Aorta (tissue), 5 donors: ENCODE measurements around the gene SRSF2. TPM values are rescaled to one million over a fixed set of nuclear protein-coding genes. Genes with fewer than 3 reads are reported as not detected.
"Not testable (repeated sequence)": the region's sequence is repeated elsewhere in the genome, so short reads cannot be mapped to it uniquely, and the experiment has no call there.

Source experiments
- ATAC-seq: fragments of 200-7000 bp; cut with Tn5 transposase; one replicate; pipeline ENCODE4 v1.9.1; 2022; ENCODE audit warnings: moderate library complexity; ENCODE audit not compliant: low FRiP score
- DNase-seq, 2 donors: peaks; one replicate each; pipeline ENCODE4 v3.0.0-alpha.2; 2020
- H3K27ac ChIP-seq, 2 donors: one replicate each; pipeline ENCODE4 v1.5.1; 2013; ENCODE audit warnings: low read length in 2 of 2, mild to moderate bottlenecking in 2 of 2, moderate library complexity in 2 of 2, control low read depth in 1 of 2, inconsistent platforms in 1 of 2, low read depth in 1 of 2
- H3K27me3 ChIP-seq, 2 donors: one replicate each; pipeline ENCODE4 v1.6.1; 2013; ENCODE audit warnings: control low read depth in 1 of 2, low read length in 1 of 2, mild to moderate bottlenecking in 1 of 2, moderate library complexity in 1 of 2; ENCODE audit not compliant: insufficient read depth in 2 of 2, control insufficient read depth in 1 of 2
- H3K36me3 ChIP-seq, 2 donors: one replicate each; pipeline ENCODE4 v1.6.1; 2013; ENCODE audit warnings: control low read depth in 1 of 2, low read length in 1 of 2, mild to moderate bottlenecking in 1 of 2; ENCODE audit not compliant: insufficient read depth in 2 of 2, control insufficient read depth in 1 of 2
- H3K4me1 ChIP-seq, 2 donors: one replicate each; pipeline ENCODE4 v1.6.1; 2013; ENCODE audit warnings: low read length in 2 of 2, control low read depth in 1 of 2, mild to moderate bottlenecking in 1 of 2, moderate library complexity in 1 of 2; ENCODE audit not compliant: insufficient read depth in 2 of 2, control insufficient read depth in 1 of 2
- H3K4me3 ChIP-seq, 2 donors: one replicate each; pipeline ENCODE4 v1.5.1; 2013; ENCODE audit warnings: low read length in 2 of 2, control low read depth in 1 of 2, mild to moderate bottlenecking in 1 of 2
- H3K9me3 ChIP-seq: one replicate; pipeline ENCODE4 v1.6.1; 2013; ENCODE audit warnings: mild to moderate bottlenecking, low read length; ENCODE audit not compliant: control insufficient read depth
- whole genome bisulfite sequencing, 2 donors: extraction: QIAGEN DNeasy Blood & Tissue Kit; methylation state at CpG; one replicate each; pipeline ENCODE4 v1.1.7; 2013; 5-methylcytosine and 5-hydroxymethylcytosine counted together
- intact Hi-C, 2 donors: fragments of 100-400 bp; cut with DNase I; formaldehyde crosslinking; loops; one replicate each; pipeline versions ENCODE4 v1.14.2 to v1.15.0; 2022
- polyA plus RNA-seq, 2 donors: library from polyadenylated mRNA; stranded (reverse); fragments of 200-250 nt; gene quantifications; one replicate each; pipeline ENCODE4 v1.2.3, GENCODE V29; 2013
- total RNA-seq, 2 donors: library from RNA; stranded (reverse); fragmentation: NEBNext Ultra II Directional; extraction: Animal tissue kit (Norgen Biotek cat#: 25700); gene quantifications; one replicate each; pipeline ENCODE4 v1.2.1, GENCODE V29; 2021
- donor health status: healthy with polysubstance abuse.
- donor health status: Bipolar disorder and iron deficiency.
- donor health status: DM: no; HTN: no; CAD: no.
- donor health status: DM: no; HTN: no; CAD: no.
- donor health status: DM: yes; HTN: yes; CAD: no.

Gene SRSF2
- total and polyA plus RNA-seq, 4 donors: 64.4 to 152 (median 134) TPM

DNA sequence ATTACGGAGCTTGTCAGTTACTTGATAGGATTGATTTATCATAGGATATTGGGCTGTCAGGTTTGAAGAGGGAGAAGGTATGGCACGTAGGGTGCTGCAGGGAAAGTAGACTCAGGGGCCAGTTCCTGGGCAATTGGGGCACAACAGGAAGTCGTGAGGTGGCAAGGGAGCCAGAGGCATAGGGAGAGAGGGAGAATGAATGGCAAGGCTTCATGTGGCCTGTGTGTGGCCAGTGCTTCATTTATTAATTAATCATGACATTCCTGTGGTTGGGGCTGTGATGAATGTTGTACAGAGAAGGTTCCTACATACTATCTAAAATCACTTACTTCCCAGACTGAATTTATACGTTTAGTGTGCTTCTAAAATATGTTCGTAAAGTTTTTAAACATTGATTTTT lies 20.1 kb upstream of the SRSF2 start:
- H3K9me3 ChIP-seq: no peaks in the 10 kb centered on the region
- WGBS, 2 donors: 89 to 90% methylated on average over 5 of the region's 5 CpGs
- no peaks in the 10 kb centered on the region for H3K4me1 ChIP-seq
- no peak overlapping the region for H3K27ac ChIP-seq
- H3K4me3 ChIP-seq: no peak overlapping the region
- intact Hi-C loops: no loop called here
- ATAC-seq: no peak
- H3K27me3 ChIP-seq: no peaks in the 10 kb centered on the region
- DNase-seq: no peak
- H3K36me3 ChIP-seq: peaks cover 0 to 4% of the 10 kb centered on the region in 2 donors

GRCh38 chr17:76755285-76755684 lies 18.2 kb upstream of the SRSF2 start:
- Histone ChIP-seq H3K4me1 (no peaks in the 10 kb centered on the region), H3K36me3 (peaks cover 4 to 6% of the 10 kb centered on the region in 2 donors), H3K4me3 (no peak overlapping the region), H3K9me3 (no peaks in the 10 kb centered on the region), H3K27me3 (no peaks in the 10 kb centered on the region), H3K27ac (no peak overlapping the region)
- intact Hi-C loops: no loop called here
- no peak for DNase-seq
- WGBS, 2 donors: 97 to 98% methylated on average over 2 of the region's 2 CpGs
- no peak for ATAC-seq

DNA sequence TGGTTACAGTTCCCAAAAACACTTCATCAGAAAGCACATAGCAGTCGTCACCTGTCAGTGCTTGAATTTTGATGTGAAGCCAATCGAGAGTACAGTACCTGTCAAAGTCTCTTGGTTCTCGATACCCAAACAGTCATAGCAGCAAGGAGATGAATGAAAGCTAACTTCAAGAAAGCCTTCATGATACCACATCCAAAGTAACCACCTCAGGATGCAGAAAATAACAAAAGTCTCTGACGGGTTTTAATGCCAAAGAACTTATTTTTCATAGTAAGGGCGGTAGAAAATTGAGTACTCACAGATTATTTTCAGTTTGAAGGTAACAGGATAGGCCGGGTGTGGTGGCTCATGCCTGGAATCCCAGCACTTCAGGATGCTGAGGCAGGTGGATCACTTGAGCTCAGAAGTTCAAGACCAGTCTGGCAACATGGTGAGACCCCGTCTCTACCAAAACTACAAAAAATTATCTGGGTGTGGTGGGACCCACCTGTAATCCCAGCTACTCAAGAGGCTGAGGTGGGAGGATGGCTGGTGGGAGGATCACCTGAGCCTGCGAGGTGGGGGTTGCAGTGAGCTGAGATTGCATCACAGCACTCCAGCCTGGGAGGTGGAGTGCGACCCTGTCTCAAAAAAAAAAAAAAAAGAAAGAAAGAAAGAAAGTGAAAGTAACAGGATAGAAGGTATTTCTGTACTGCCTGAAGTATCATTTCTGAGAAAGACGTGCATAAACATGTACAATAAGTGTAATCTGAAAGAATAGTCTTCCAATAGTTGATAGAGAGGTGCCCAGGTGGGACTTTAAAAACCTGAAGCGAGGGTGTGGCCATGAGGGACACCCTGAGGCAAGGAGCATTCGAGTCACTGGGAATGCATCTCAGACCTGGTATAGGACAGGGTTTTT lies 16.2 kb upstream of the SRSF2 start:
- Histone ChIP-seq H3K4me1 (no peaks in the 10 kb centered on the region), H3K27ac (no peak overlapping the region), H3K36me3 (peaks cover 4 to 6% of the 10 kb centered on the region in 2 donors), H3K4me3 (no peak overlapping the region), H3K9me3 (no peaks in the 10 kb centered on the region), H3K27me3 (no peaks in the 10 kb centered on the region)
- no peak for ATAC-seq
- no peak for DNase-seq
- intact Hi-C loops: no loop called here
- WGBS, 2 donors: 83 to 86% methylated on average over 12 of the region's 12 CpGs

DNA sequence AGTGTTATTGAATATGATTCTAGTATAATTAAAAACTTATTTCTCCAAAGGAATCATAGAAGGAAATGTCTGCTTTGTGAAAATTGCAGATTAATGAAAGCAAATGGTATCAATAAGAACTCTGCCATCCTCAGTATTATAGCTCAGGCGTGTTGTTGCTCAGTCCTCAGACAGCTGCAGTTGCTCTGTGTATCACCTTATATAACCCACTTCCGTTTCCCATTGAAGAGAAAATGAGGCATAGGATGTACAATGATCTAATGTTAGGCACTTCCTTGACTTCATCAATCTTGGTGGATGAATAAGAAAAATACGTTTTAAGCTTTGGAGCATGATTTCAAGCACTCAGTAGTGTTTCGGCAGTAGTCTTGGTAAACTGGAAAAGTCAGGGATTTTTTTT lies 14.9 kb upstream of the SRSF2 start:
- no peak overlapping the region for H3K27ac ChIP-seq
- intact Hi-C loops: no loop called here
- ATAC-seq (no peak), DNase-seq (no peak)
- H3K4me1 ChIP-seq: no peaks in the 10 kb centered on the region
- WGBS, 2 donors: 88 to 91% methylated on average over 4 of the region's 4 CpGs
- H3K9me3 ChIP-seq: no peaks in the 10 kb centered on the region
- no peaks in the 10 kb centered on the region for H3K27me3 ChIP-seq
- H3K36me3 ChIP-seq: peaks cover 2 to 6% of the 10 kb centered on the region in 2 donors
- no peak overlapping the region for H3K4me3 ChIP-seq

GRCh38 chr17:76751416-76751993 lies 14.4 kb upstream of the SRSF2 start:
- WGBS, 2 donors: 85 to 88% methylated on average over 3 of the region's 3 CpGs
- no peaks in the 10 kb centered on the region for H3K9me3 ChIP-seq
- intact Hi-C loops: no loop called here
- DNase-seq (no peak), ATAC-seq (no peak)
- no peaks in the 10 kb centered on the region for H3K4me1 ChIP-seq
- no peak overlapping the region for H3K27ac ChIP-seq
- H3K36me3 ChIP-seq: peaks cover 0 to 6% of the 10 kb centered on the region in 2 donors
- no peak overlapping the region for H3K4me3 ChIP-seq
- H3K27me3 ChIP-seq: no peaks in the 10 kb centered on the region

- H3K36me3 ChIP-seq: peaks cover 4 to 14% of the 10 kb centered on the region in 2 donors
- H3K9me3 ChIP-seq: no peaks in the 10 kb centered on the region
- H3K27me3 ChIP-seq: no peaks in the 10 kb centered on the region
- no peak overlapping the region for H3K27ac ChIP-seq
- DNase-seq: no peak
- H3K4me3 ChIP-seq: no peak overlapping the region
- 100% methylated on average over 1 of the region's 1 CpG for WGBS, 2 donors
- no peak for ATAC-seq
- no peaks in the 10 kb centered on the region for H3K4me1 ChIP-seq
- intact Hi-C loops: no loop called here
Observed at GRCh38 chr17:76748657-76749056, 11.5 kb upstream of the SRSF2 start.

DNA sequence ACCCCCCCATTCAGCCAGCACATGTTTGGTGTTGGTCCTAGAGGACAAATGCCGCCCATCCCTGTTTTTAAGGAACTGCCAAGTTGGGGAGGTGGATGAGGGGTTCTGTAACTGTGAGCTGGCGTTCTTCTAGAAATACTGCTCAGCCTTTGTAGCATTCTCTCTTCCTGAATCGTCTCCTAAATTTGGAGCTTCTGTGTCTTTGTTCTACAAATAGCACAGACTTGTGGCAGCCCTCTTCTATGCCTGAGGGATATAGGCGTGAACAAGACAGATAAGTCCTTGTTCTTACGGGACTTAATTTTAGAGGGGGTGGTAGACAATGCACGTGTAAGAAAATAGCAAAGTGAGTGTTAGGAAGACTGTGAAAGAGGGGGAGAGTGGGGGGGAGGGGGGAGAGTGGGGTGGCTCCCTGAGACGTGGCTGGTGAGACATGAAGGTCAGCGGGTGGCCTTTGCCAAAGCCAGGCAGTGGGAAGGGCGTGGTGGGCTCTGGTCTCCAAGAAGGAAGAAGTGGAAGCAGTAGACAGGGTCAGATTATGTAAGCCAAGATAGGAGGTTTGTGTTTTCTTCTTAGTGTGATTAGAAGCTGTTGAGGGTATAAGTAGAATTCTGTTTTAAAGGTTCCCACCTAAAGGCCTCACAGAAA lies 10.7 kb upstream of the SRSF2 start:
- Histone ChIP-seq H3K4me3 (no peak overlapping the region), H3K4me1 (no peaks in the 10 kb centered on the region), H3K36me3 (peaks cover 4 to 14% of the 10 kb centered on the region in 2 donors), H3K27me3 (no peaks in the 10 kb centered on the region), H3K9me3 (no peaks in the 10 kb centered on the region), H3K27ac (no peak overlapping the region)
- DNase-seq (no peak), ATAC-seq (no peak)
- intact Hi-C loops: no loop called here
- WGBS, 2 donors: 79 to 82% methylated on average over 9 of the region's 9 CpGs

DNA sequence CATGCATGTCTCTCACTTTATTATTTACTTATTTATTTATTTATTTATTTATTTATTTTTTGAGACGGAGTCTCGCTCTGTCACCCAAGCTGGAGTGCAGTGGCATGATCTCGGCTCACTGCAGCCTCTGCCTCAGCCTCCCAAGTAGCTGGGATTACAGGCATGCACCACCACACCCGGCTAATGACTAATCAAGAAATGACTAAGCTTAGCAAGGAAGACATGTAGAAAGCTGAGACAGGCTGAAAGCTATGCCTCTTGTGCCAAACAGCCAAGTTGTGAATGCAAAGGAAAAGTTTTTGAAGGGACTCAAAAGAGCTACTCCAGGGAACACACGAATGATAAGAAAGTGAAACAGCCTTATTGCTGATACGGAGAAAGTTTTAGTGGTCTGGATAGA lies 8.7 kb upstream of the SRSF2 start:
- DNase-seq, ATAC-seq, H3K36me3 ChIP-seq, H3K4me3 ChIP-seq, H3K4me1 ChIP-seq, H3K27ac ChIP-seq, intact Hi-C loops, H3K9me3 ChIP-seq, H3K27me3 ChIP-seq: not testable (repeated sequence)
- WGBS, 2 donors: 97% methylated on average over 6 of the region's 6 CpGs
